Inflammatory macrophage treated with lipopolysaccharide for 4 hours (primary cell): ENCODE results near the gene TTLL5.

Experiments
- DNase-seq: peaks from one replicate; pipeline ENCODE4 v3.0.0-alpha.2; 2020

The TTLL5 gene, protein sequence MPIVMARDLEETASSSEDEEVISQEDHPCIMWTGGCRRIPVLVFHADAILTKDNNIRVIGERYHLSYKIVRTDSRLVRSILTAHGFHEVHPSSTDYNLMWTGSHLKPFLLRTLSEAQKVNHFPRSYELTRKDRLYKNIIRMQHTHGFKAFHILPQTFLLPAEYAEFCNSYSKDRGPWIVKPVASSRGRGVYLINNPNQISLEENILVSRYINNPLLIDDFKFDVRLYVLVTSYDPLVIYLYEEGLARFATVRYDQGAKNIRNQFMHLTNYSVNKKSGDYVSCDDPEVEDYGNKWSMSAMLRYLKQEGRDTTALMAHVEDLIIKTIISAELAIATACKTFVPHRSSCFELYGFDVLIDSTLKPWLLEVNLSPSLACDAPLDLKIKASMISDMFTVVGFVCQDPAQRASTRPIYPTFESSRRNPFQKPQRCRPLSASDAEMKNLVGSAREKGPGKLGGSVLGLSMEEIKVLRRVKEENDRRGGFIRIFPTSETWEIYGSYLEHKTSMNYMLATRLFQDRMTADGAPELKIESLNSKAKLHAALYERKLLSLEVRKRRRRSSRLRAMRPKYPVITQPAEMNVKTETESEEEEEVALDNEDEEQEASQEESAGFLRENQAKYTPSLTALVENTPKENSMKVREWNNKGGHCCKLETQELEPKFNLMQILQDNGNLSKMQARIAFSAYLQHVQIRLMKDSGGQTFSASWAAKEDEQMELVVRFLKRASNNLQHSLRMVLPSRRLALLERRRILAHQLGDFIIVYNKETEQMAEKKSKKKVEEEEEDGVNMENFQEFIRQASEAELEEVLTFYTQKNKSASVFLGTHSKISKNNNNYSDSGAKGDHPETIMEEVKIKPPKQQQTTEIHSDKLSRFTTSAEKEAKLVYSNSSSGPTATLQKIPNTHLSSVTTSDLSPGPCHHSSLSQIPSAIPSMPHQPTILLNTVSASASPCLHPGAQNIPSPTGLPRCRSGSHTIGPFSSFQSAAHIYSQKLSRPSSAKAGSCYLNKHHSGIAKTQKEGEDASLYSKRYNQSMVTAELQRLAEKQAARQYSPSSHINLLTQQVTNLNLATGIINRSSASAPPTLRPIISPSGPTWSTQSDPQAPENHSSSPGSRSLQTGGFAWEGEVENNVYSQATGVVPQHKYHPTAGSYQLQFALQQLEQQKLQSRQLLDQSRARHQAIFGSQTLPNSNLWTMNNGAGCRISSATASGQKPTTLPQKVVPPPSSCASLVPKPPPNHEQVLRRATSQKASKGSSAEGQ (N-terminal part only)

DNA sequence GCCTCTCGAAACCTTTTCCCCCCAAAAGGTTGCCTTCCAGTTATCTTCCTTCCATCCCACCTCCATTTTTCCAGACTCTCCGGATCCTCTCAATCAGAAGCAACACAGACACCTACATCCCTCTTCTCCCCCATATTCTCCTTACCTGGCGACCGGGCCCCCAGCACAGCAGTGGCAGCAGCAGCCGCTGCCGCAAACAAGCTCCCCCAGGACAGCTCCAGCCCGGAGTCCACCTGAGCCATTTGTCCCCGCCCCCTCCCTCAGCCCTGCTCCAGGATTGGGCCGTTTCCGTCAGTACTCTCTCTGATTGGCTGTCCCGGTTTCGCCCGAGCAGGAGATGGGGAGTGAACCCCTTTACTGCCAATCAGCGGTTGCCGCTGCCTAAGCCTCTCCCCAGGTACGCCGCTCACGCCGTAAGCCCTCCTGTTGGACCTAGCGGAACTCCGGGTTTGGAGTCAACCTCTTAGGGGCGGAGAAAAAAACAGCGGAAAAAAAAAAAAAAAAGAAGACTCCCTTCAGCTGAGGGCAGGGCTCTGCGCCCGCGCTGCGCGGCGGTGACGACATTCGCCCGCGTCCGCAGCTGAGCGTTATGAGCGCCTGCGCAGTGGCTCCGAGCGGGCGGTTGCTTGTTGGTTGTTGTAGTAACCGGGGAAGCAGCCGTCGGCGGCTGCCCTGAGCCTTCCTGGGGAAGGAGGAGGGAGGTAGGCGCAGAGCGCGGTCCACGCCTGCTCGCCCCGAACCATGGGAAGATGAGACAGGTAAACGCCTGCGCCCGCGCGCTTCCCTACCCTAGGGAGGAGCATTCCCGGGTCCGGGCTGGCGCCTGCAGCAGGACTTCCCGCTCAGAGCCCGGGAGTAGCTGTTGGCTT is at the start of gene TTLL5, which contains the start of gene ERG28:
Gene TTLL5, plus strand, starts transcription at position 617 of the 869 bp plus-strand sequence. CDS start 1,904 bp downstream, outside the sequence.
Gene ERG28, minus strand, starts transcription at position 247 of the 869 bp plus-strand sequence. CDS start 3,374 bp downstream, outside the sequence.
- peak; percentile 95 for DNase-seq

DNA sequence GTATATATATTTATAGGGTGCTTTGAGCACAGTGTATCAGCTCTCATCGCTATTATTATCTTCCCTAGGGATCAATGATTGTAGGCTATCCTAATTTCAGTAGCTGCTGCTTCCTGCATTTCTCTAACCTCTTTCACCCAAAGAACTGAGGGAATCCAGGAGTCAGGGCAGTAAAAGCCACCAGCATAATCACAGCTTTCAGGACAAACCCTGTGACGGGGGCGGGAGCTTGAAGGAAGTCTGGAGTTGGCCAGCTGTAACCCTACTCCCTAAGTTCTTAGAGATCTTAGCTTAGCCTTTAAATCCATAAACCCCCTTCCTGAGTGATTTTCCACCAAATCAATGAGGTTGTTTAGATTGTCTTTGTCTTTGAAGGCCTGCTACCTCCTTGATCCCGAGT is 48.9 kb upstream of the TTLL5 start:
- DNase-seq: no peak

DNA sequence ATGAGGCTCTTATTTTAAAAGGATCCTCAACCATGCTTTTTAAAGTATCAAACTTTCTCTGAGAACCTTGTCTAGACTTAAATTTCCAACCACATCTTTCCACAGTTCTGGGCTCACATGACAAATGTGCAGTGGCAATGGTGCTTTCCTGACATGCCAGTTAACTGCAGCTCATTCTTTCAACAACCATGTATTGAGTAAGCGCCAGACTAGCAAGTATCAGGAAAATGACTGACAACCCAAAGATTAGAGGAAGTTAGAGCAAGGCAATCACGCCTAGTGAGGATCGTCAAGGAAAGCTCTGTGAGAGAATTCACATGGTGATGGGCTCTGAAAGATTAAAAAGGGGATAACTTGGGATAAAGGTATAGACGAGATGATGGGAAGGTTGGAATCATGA is 46.9 kb upstream of the TTLL5 start:
- DNase-seq: peak; percentile 96

DNA sequence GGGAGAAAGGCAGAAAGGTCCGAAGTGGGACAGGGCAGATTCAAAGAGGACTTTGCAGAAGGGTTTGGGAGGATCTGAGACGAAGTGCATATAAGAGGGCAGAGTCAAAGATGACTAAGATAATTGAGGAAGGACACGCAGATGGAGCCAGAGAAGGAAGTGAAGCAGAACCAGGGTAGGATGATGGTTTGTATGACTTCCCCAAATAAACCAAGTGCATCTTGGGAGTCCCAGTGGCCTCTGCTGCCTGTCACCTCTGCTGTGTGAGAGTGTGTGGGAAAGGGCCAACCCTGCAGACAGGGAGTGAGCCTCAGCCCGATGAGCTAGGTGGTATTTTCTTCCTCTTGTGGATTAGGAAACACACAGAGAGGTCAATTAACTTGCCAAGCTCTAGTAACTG is 45.8 kb upstream of the TTLL5 start:
- peak; percentile 97 for DNase-seq

DNA sequence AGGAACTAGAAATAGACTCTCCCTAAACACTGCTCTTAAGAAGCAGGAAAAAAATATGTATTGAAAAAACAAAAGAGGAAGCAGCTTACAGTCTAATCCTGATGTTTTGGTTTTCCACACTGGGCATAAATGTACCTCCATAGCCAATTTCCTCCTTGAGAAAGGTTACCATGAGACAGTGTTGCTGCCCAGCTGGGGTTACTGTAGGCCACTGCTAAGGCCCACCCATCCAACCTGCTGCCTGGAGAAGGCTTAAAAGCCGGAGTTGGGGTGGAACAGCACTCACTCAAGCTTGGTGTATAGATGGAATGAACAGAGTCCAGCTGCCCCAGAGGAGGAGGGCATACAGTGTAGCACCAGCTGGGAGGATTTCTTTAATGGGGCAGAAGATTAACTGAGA is 41.5 kb upstream of the TTLL5 start:
- no peak for DNase-seq

DNA sequence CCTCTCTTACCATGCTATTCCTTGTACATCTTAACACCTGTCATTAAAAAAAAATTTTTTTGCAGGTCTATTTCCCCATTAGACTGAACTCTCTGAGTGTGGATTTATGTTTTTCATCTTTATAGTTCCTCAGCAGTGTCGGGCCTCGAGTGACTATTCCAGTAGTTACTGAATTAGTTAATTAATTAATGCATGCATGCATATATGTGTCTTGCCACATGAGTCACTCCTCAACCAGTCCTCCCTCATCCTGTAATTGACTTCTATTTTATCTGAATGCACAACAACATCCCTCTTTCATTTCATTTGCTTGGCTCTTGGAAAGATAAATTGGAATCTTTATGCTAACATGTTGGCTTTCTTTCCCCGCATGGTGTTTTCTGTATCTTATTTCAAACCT is 36.0 kb upstream of the TTLL5 start:
- no peak for DNase-seq

DNA sequence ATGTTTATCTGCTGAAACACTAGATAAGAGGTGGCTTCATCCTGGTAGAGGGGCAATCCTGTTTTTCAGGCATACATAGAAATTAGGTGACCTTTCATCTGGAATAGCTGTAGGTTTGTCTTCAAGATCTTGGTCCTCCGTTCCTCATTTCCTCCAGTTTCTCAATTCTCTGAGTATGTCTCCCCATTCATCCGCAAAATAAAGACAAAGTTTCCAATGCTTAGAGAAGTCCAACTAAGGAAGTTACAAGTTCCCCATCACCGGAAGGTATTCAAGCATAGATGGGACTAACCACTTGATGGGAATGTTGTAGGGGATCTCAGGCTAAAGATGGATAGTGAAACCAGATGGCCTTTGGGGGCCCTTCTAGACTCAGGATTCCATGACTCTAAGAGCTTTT is 34.6 kb upstream of the TTLL5 start:
- peak; percentile 60 for DNase-seq

DNA sequence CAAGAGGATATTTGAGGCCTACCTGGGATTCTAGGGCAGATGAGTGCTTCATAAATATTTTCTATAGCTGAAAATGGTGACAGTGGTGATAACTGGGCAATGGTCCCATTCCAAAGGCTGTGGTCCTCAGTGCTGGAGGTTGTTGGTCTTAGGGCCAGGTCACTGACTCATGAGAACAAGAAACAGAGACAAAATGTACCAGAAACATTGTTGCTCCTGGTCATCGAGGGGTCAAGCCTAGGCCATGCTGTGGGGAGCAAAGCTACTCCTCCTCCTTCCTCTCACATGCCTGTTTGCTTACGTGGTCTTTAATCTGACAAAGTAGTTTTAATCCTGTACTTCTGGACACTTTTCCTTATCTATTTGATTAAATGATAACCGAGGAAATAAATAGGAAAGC is 34.2 kb upstream of the TTLL5 start:
- no peak for DNase-seq

DNA sequence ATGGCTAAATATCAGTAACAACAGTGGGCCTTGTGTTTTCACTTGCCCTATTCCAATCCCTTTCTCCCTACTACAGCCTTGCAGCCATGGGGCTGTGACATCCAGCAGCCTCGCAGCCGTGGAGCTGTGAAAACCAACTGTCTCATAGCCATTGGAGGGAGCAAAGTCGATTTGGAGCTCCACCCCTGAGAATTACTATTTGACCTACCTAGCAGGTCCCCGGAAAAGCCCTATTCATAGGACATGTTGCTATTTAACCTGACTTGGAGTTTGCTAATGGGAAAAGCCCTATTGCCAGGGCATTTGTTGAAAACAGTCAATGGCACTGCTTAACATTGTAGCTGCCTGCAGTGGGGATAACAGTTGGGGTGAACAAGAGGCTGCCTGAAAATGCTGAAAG is 33.6 kb upstream of the TTLL5 start:
- no peak for DNase-seq

DNA sequence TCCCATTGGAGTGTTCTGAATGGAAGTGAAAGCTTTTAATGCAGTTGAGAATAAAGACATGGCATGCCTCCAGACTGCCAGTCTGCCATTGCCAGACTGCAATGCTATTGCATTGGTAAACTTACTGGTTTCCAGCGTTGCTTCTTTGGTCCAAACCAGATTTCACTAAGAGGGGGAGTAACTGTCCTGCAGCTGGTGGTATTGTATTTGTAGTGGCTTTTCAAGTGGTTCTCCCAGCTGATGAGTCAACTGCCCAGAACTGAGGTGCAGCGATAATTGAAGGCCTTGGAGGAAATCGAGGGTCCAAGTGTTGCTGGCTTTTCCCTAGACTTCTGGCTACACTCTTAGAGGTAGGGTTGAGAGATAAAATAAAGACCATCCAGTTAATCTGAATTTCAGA is 32.2 kb upstream of the TTLL5 start:
- no peak for DNase-seq

DNA sequence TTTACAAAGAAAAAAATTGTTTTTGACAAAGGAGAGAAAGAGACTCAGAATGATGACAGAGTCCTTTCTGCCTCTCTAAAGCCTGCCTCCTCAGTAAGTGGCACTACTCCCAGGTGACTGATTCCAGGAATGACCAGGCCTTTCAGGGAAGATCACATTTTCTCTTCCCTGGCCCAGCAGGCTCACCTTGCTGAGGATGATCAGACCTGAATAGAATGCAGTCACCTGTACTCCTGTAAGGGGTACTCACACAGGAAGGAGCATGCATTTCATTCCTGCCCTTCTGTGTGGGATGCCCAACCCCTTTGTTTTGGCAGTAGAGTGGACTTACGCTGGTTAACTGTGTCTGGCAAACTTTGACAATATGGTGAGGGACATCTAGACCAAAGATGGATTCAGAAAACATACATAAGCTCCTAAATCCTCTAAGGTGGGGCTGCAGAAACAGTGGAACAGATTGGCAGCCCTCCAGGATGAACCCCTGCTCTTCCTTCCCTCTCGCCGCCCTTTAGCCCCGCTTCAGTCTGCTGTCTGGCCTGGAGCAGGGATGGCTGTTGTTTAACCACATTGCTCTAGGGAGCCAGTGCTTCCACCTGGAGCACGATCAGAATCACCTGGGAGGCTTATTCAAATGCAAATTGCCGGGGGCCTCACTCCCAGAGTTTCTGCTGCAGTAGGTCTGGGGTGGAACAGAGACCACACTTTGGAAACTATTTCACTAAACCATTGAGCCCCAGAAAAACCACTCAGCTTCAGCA is 30.2 kb upstream of the TTLL5 start:
- DNase-seq: no peak

DNA sequence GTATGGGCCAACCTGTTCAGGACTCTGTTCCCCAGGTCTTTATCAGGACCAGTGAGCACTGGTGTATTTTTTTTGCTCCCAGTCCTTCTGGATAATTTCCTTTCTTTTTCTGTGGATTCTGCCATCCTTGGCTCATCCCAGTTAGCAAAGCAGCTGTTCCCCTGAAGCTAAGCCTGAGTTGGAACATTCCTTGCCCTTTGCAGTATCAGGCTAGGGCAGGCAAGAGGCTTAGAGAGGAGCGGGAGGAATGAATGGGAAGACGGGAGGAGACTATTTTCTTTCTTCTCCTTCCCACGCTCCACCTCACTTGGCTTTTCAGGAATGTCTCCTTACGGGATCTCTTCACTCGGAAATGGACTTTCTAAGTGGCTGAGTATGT is 29.6 kb upstream of the TTLL5 start:
- no peak for DNase-seq

DNA sequence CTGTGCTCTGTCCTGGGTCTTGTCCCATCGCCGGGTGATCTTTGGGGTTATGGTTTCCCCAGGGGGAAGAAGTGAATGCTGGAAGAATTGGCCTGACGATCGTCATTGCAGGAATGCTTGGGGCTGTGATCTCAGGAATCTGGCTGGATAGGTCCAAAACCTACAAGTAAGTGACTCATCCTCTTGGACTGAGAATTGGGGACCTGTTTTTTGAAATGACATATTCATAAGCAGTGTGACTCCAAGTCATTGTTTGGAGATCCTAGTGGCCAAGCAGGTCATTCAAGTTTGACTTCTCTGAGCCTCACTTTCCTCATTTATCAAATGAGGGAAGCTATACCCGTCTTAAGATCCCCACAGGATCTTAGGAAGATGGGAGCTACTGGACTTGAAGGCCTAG is 26.2 kb upstream of the TTLL5 start:
- no peak for DNase-seq

DNA sequence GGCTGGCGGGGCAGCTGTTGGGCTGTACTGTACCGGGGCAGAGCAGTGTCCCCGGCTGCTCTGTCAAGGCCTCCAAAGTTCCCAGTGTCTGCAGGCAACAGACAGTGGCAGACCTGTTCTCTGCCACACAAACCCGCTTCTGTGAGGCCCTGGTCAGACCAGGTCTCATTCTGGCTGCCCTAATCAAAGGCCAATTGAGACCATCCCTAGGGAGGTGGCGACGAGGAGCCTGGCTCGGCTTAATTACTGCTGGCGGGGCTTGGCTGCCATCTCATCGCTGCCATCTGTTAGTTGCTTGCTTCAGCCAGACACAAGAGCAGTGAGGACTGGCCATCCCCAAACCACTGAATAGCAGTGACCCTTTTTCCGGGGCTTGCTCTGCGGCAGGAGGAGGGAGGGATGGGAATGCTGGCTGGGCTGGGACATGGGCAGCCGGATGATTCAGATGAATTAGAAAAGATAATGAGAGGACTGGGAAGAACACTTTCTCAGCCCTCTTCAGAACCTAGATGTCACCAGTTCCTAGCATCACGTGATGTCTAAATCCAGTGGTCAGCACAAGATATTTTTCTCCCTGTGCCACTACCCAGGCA is 24.9 kb upstream of the TTLL5 start:
- DNase-seq: no peak

DNA sequence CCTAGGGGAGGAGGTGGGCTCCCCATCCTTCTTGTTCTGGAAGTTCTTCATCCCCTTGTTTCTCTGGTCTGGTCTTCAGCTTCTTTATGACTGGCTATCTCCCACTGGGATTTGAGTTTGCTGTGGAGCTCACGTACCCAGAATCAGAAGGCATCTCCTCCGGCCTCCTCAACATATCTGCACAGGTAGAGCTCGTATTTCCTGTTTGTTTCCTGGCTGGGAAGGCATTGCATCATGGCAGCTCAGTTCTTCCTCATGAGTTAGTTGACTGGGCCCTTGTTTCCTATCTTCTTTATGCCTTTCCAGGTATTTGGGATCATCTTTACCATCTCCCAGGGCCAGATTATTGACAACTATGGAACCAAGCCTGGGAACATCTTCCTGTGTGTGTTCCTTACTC is 20.2 kb upstream of the TTLL5 start:
- DNase-seq: no peak

DNA sequence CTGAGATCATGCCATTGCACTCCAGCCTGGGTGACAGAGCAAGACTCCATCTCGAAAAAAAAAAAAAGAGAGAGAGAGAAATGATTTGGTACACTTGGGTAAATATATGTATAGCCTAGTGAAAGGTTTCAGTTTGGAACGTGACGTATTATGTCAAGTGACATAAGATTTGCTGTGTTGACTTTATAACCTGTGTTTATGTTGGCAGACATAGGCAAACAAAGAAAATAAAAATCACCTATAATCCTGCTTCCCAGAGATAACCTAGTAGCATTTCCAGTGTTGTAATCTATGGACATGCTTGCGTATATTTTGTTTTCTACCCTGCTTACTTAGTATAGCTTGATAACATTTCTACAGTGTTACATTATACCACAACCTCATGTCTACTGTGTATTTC is 17.1 kb upstream of the TTLL5 start:
- no peak for DNase-seq

DNA sequence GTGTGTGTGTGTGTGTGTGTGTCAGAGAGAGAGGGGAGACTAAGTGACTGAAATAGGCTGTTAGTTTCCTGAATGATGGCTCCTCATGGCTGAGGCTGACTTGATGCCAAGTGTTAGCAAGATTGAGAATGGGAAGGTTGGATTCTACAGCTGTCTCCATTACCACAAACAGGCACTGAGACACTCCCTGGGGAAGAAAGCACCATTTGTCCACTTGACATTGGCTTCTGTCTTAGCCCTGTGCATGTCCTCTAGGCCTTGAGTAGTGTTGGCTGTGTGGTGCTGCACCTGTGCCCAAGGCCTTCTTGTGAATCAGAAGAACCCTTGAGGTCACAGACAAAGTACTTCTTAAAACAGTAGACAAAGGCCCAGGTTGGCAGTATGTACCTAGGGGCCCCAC is 16.0 kb upstream of the TTLL5 start:
- DNase-seq: no peak

DNA sequence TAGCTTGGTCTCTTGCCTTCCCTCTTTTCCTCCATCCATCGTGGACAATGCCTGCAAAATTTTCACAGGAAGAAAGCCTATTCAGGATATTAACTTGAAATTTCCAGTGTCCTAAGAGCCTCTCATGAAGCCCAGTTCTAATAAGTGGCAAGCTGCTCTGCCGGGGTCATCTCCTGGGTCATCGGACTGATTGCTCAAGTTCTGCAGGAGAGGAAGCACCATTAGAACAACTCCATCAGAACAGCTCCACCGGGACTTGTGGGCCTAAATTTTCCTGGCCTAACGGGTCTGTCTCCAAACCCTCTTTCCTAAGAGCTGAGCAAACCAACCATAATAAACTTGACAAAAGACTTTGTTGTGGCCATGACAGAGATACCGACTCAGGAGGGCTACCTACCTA is 14.3 kb upstream of the TTLL5 start:
- DNase-seq: no peak

DNA sequence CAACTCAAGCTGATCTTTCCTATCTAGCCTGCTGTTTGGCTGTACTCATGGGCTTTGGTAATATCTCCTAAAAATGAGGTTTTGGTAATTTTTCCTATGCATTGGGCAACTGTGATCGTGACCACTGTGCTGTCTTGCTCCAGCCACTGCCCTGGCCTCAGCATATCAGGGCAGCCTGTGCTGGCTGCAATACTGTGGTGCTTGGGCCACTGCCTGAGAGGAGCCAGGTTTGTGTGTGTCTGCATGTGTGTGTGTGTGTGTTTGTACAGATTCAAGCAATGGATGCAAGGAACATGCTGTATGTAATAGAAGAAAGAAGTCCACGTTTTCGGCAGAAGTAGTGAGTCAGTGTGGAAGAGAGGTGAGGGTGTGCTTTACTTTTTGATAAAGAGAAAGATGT is 13.4 kb upstream of the TTLL5 start:
- DNase-seq: no peak

DNA sequence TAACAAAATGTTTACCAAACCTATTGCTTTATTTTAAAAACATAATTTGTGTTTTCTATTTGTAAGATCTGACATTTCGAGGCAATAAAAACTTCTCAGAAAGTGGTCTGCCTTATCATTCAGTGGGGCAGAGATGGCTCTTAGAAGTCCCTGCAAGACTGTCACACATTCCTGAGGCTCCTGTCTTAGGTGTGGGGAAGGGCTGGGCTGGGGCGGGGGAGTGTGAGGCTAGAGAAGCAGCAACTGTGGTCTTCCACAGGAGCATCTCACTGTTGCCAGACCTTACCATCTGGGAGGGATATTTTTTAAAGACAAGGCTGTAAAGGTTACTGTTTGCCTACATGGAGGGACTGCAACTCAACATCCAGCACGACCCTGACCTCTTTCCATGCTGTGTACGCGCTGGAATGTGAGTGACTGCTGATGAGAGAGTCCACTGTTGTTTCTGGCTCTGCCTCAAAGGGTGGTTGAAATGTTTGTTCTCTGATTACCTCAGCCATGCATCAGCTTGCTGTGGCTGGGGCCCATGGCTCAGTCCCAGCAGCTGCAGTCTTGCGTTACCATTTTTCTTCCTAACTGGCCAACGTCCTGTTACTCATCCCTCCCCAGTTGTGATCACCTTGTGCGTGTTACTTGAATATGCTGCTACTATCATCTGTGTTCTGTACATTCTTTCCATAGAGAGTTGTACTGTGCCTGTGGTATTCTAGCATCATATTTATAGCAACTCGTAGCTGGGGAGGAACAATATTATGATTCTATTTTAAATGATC is 12.8 kb upstream of the TTLL5 start:
- DNase-seq: no peak
